ENCODE data around the gene ISOC2.

- no peak for TF ChIP-seq GABPA (IDR thresholded peaks at IDR 0.05 in 1 of 2, conservative IDR thresholded peaks at IDR 0.05 in 1 of 2)
- no peak for TF ChIP-seq EGR1 (IDR thresholded peaks at IDR 0.05; ENCODE audit: low read depth in 2 of 2)
- TF ChIP-seq TAF1 (conservative IDR thresholded peaks at IDR 0.05), result no peak
- TF ChIP-seq CTCF (IDR thresholded peaks at IDR 0.05; ENCODE audit: low read depth, low read length, missing input control), result peak; percentile 37
- no peak for TF ChIP-seq RAD21 (IDR thresholded peaks at IDR 0.05)
- TF ChIP-seq ZBTB33 (IDR thresholded peaks at IDR 0.05), result no peak
- no peak for TF ChIP-seq MAX (IDR thresholded peaks at IDR 0.05)
- no peak for TF ChIP-seq SP1 (IDR thresholded peaks at IDR 0.05)
- no peak for TF ChIP-seq JUND (IDR thresholded peaks at IDR 0.05)
These were observed 6.6 kb downstream of the ISOC2 start for GRCh38 chr19:55454787-55455243.
